ENCODE measurements around the gene DPYSL3.

Gene DPYSL3

DNA sequence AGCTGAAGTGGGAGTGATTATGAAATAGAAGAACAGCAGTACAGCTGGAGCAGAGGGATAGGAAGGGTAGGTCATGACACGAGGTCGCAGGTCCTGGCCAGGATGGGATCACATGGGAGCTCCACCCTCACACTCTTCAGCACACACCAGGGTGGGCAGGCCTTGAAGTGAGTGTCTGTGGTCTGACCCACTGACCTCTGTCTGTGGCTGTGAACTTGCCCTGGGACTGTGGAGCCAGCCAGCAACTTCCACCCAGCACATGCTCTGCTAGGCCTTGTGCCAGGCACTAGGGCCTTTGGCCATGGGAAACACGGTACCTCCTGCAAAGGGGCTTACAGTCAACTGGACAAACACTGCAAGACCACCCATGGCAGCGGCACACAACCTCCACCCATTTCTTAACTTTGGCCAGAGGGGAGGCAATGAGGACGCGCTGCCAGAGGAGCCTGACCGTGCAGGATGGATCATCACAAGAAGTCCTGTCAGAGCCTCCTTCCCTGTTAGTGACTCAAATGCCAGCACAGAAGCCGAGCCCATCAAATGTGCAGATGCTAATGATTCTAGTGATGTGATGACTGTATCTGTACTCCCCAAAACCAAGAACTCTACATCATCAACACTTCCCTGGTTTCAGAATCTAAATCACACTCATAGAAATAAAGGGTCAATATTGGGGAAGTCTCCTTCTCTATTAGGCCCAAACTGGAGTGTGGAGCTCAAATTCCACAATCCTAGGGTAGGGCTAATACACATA is 113.6 kb downstream of the DPYSL3 start:
- H3K4ac ChIP-seq (ENCODE audit: low read depth in 1 of 2, low read length in 2 of 2) = no peak overlapping the region
- no peak overlapping the region for H2AK5ac ChIP-seq (ENCODE audit: low read length, severe bottlenecking)
- H3K4me3 ChIP-seq (ENCODE audit: insufficient read depth in 1 of 2, low read depth in 1 of 2, low read length in 2 of 2) = no peak overlapping the region
- H3K4me2 ChIP-seq (ENCODE audit: low read length, poor library complexity, severe bottlenecking) = no peak overlapping the region
- H3K9me3 ChIP-seq (ENCODE audit: control insufficient read depth, low read length) = no peaks in the 10 kb centered on the region
- no peak overlapping the region for H2BK15ac ChIP-seq (ENCODE audit: low read depth, poor library complexity, severe bottlenecking)
- H2AFZ ChIP-seq (ENCODE audit: low read depth, low read length) = no peak overlapping the region
- no peak overlapping the region for H2BK5ac ChIP-seq (ENCODE audit: low read depth, low read length, poor library complexity, severe bottlenecking)
- DNase-seq = no peak
- H3K23ac ChIP-seq (ENCODE audit: low read length in 2 of 2) = no peak overlapping the region
- no peak overlapping the region for H3K14ac ChIP-seq (ENCODE audit: low read length in 2 of 2)
- H3K4me1 ChIP-seq (ENCODE audit: control insufficient read depth, insufficient read depth, low read depth, low read length) = no peaks in the 10 kb centered on the region
- H3K79me1 ChIP-seq (replicated peaks; ENCODE audit: low read length, poor library complexity, severe bottlenecking) = peaks cover 14% of the 10 kb centered on the region
- H3K27me3 ChIP-seq (ENCODE audit: control insufficient read depth in 1 of 2, insufficient read depth in 1 of 2, low read length in 2 of 2) = no peaks in the 10 kb centered on the region
- H4K8ac ChIP-seq (ENCODE audit: low read length) = no peak overlapping the region
- 59% methylated on average over 4 of the region's 8 CpGs for WGBS
- no peak overlapping the region for H4K91ac ChIP-seq (ENCODE audit: low read length)
- peaks cover 41 to 62% of the 10 kb centered on the region in 2 experiments for H3K36me3 ChIP-seq (ENCODE audit: control insufficient read depth in 1 of 2, insufficient read depth in 2 of 2, low read depth in 1 of 2, low read length in 2 of 2)
- H3K9ac ChIP-seq (ENCODE audit: low read length) = no peak overlapping the region
- H3K18ac ChIP-seq (ENCODE audit: low read depth in 1 of 2, low read length in 2 of 2) = no peak overlapping the region
- H3K27ac ChIP-seq (ENCODE audit: low read length, poor library complexity, severe bottlenecking) = no peak overlapping the region
- no peak overlapping the region for H2BK120ac ChIP-seq (ENCODE audit: low read depth, low read length)
- no peak overlapping the region for H2BK12ac ChIP-seq (ENCODE audit: low read length in 2 of 2)

GRCh38 chr5:147393874-147394672 is 115.8 kb downstream of the DPYSL3 start:
- Histone ChIP-seq H2AFZ (ENCODE audit: low read depth, low read length) (no peak overlapping the region), H3K4me3 (ENCODE audit: insufficient read depth in 1 of 2, low read depth in 1 of 2, low read length in 2 of 2) (no peak overlapping the region), H2AK5ac (ENCODE audit: low read length, severe bottlenecking) (no peak overlapping the region), H2BK12ac (ENCODE audit: low read length in 2 of 2) (no peak overlapping the region), H2BK120ac (ENCODE audit: low read depth, low read length) (no peak overlapping the region), H3K4ac (ENCODE audit: low read depth in 1 of 2, low read length in 2 of 2) (no peak overlapping the region), H3K79me1 (replicated peaks; ENCODE audit: low read length, poor library complexity, severe bottlenecking) (peaks cover 14% of the 10 kb centered on the region), H3K4me2 (ENCODE audit: low read length, poor library complexity, severe bottlenecking) (no peak overlapping the region), H3K27ac (ENCODE audit: low read length, poor library complexity, severe bottlenecking) (no peak overlapping the region), H4K8ac (ENCODE audit: low read length) (no peak overlapping the region), H3K4me1 (ENCODE audit: control insufficient read depth, insufficient read depth, low read depth, low read length) (no peaks in the 10 kb centered on the region), H3K18ac (ENCODE audit: low read depth in 1 of 2, low read length in 2 of 2) (no peak overlapping the region), H3K9ac (ENCODE audit: low read length) (no peak overlapping the region), H3K9me3 (ENCODE audit: control insufficient read depth, low read length) (no peaks in the 10 kb centered on the region), H3K23ac (ENCODE audit: low read length in 2 of 2) (no peak overlapping the region), H3K14ac (ENCODE audit: low read length in 2 of 2) (no peak overlapping the region), H3K27me3 (ENCODE audit: control insufficient read depth in 1 of 2, insufficient read depth in 1 of 2, low read length in 2 of 2) (no peaks in the 10 kb centered on the region), H4K91ac (ENCODE audit: low read length) (no peak overlapping the region), H2BK15ac (ENCODE audit: low read depth, poor library complexity, severe bottlenecking) (no peak overlapping the region), H2BK5ac (ENCODE audit: low read depth, low read length, poor library complexity, severe bottlenecking) (no peak overlapping the region), H3K36me3 (ENCODE audit: control insufficient read depth in 1 of 2, insufficient read depth in 2 of 2, low read depth in 1 of 2, low read length in 2 of 2) (peaks cover 36 to 42% of the 10 kb centered on the region in 2 experiments)
- WGBS = 84% methylated on average over 13 of the region's 15 CpGs
- DNase-seq = no peak

DNA sequence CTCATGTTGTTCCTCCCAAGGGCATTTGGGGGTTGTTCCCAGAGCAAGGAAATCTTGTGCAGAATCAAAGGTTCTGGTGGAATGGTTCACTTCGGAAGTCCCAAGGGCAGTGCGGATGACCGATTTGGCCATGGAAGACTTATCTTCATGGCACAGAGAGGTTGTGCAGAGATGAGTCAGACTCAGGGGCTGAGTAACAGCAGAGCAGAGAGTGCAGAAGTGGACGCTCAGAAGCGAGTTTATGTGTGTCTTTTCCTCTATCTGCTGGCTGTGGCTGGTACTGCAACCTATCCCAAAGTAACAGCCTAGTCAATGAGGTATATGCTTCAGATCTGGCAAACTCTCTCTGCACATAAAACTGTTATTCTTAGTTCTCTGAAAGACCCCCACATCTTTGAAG is 118.1 kb downstream of the DPYSL3 start:
- Histone ChIP-seq H3K79me1 (replicated peaks; ENCODE audit: low read length, poor library complexity, severe bottlenecking) (peaks cover 8% of the 10 kb centered on the region), H3K27me3 (ENCODE audit: control insufficient read depth in 1 of 2, insufficient read depth in 1 of 2, low read length in 2 of 2) (no peaks in the 10 kb centered on the region), H3K27ac (ENCODE audit: low read length, poor library complexity, severe bottlenecking) (no peak overlapping the region), H2BK120ac (ENCODE audit: low read depth, low read length) (no peak overlapping the region), H2BK5ac (ENCODE audit: low read depth, low read length, poor library complexity, severe bottlenecking) (no peak overlapping the region), H2BK15ac (ENCODE audit: low read depth, poor library complexity, severe bottlenecking) (no peak overlapping the region), H2AK5ac (ENCODE audit: low read length, severe bottlenecking) (no peak overlapping the region), H3K14ac (ENCODE audit: low read length in 2 of 2) (no peak overlapping the region), H3K23ac (ENCODE audit: low read length in 2 of 2) (no peak overlapping the region), H3K4me1 (ENCODE audit: control insufficient read depth, insufficient read depth, low read depth, low read length) (no peaks in the 10 kb centered on the region), H3K9ac (ENCODE audit: low read length) (no peak overlapping the region), H3K4me2 (ENCODE audit: low read length, poor library complexity, severe bottlenecking) (no peak overlapping the region), H3K36me3 (ENCODE audit: control insufficient read depth in 1 of 2, insufficient read depth in 2 of 2, low read depth in 1 of 2, low read length in 2 of 2) (peaks cover 25% of the 10 kb centered on the region in 2 experiments), H2AFZ (ENCODE audit: low read depth, low read length) (no peak overlapping the region), H3K4ac (ENCODE audit: low read depth in 1 of 2, low read length in 2 of 2) (no peak overlapping the region), H3K18ac (ENCODE audit: low read depth in 1 of 2, low read length in 2 of 2) (no peak overlapping the region), H4K91ac (ENCODE audit: low read length) (no peak overlapping the region), H2BK12ac (ENCODE audit: low read length in 2 of 2) (no peak overlapping the region), H3K4me3 (ENCODE audit: insufficient read depth in 1 of 2, low read depth in 1 of 2, low read length in 2 of 2) (no peak overlapping the region), H3K9me3 (ENCODE audit: control insufficient read depth, low read length) (no peaks in the 10 kb centered on the region), H4K8ac (ENCODE audit: low read length) (no peak overlapping the region)
- 61% methylated on average over 5 of the region's 5 CpGs for WGBS
- peak; percentile 81 for DNase-seq

- no peak overlapping the region for H4K8ac ChIP-seq (ENCODE audit: low read length)
- no peak overlapping the region for H3K18ac ChIP-seq (ENCODE audit: low read depth in 1 of 2, low read length in 2 of 2)
- H3K4ac ChIP-seq (ENCODE audit: low read depth in 1 of 2, low read length in 2 of 2) = no peak overlapping the region
- no peak overlapping the region for H2BK120ac ChIP-seq (ENCODE audit: low read depth, low read length)
- no peak overlapping the region for H4K91ac ChIP-seq (ENCODE audit: low read length)
- H3K27ac ChIP-seq (ENCODE audit: low read length, poor library complexity, severe bottlenecking) = no peak overlapping the region
- no peak for DNase-seq
- H2BK15ac ChIP-seq (ENCODE audit: low read depth, poor library complexity, severe bottlenecking) = no peak overlapping the region
- no peak overlapping the region for H3K23ac ChIP-seq (ENCODE audit: low read length in 2 of 2)
- H3K9ac ChIP-seq (ENCODE audit: low read length) = no peak overlapping the region
- H2AFZ ChIP-seq (ENCODE audit: low read depth, low read length) = no peak overlapping the region
- H2BK12ac ChIP-seq (ENCODE audit: low read length in 2 of 2) = no peak overlapping the region
- H3K4me3 ChIP-seq (ENCODE audit: insufficient read depth in 1 of 2, low read depth in 1 of 2, low read length in 2 of 2) = no peak overlapping the region
- H3K27me3 ChIP-seq (ENCODE audit: control insufficient read depth in 1 of 2, insufficient read depth in 1 of 2, low read length in 2 of 2) = no peaks in the 10 kb centered on the region
- no peak overlapping the region for H3K14ac ChIP-seq (ENCODE audit: low read length in 2 of 2)
- H2AK5ac ChIP-seq (ENCODE audit: low read length, severe bottlenecking) = no peak overlapping the region
- H3K9me3 ChIP-seq (ENCODE audit: control insufficient read depth, low read length) = no peaks in the 10 kb centered on the region
- WGBS = 72% methylated on average over 3 of the region's 3 CpGs
- H3K36me3 ChIP-seq (ENCODE audit: control insufficient read depth in 1 of 2, insufficient read depth in 2 of 2, low read depth in 1 of 2, low read length in 2 of 2) = peaks cover 18 to 22% of the 10 kb centered on the region in 2 experiments
- H2BK5ac ChIP-seq (ENCODE audit: low read depth, low read length, poor library complexity, severe bottlenecking) = no peak overlapping the region
- H3K4me1 ChIP-seq (ENCODE audit: control insufficient read depth, insufficient read depth, low read depth, low read length) = no peaks in the 10 kb centered on the region
- peaks cover 6% of the 10 kb centered on the region for H3K79me1 ChIP-seq (replicated peaks; ENCODE audit: low read length, poor library complexity, severe bottlenecking)
- H3K4me2 ChIP-seq (ENCODE audit: low read length, poor library complexity, severe bottlenecking) = no peak overlapping the region
These were observed 119.1 kb downstream of the DPYSL3 start for GRCh38 chr5:147390654-147391225.
